GM10248 (cell line): Measurements from ENCODE around the gene PLCL2.

Experiments used
- CTCF ChIA-PET: fragments of 300-600 bp; sonication (Branson Sonifier 250); formaldehyde crosslinking; extraction: SDS; loops from one replicate; lab custom pipeline; 2021; ENCODE audit warnings: antibody characterized with exemption; lab: Yijun Ruan, JAX
- POLR2A ChIA-PET: fragments of 350-650 bp; sonication (Branson Sonifier 250); formaldehyde crosslinking; extraction: SDS; loops from one replicate; lab custom pipeline; 2020; ENCODE audit warnings: antibody characterized with exemption; lab: Yijun Ruan, JAX
- DNase-seq: peaks from one replicate; pipeline ENCODE4 v3.0.0; 2012; ENCODE audit errors: extremely low spot score
- CTCF ChIP-seq: IDR thresholded peaks from 2 replicates; pipeline ENCODE4 v1.5.1; 2012; ENCODE audit warnings: mild to moderate bottlenecking, low read depth; ENCODE audit errors: extremely low read depth, missing control alignments, control extremely low read depth

PLCL2 gene

GRCh38 chr3:17130956-17131355 is 246.2 kb downstream of the PLCL2 start:
- TF ChIP-seq CTCF = no peak
- ChIA-PET CTCF (interaction anchor here (1.4 to 1.7 kb wide), 2 partner anchors 8 to 14 kb away, joined by 3 to 4 read pairs; no protein-coding TSS in a partner anchor), POLR2A (no interaction called here)
- DNase-seq = no peak

DNA sequence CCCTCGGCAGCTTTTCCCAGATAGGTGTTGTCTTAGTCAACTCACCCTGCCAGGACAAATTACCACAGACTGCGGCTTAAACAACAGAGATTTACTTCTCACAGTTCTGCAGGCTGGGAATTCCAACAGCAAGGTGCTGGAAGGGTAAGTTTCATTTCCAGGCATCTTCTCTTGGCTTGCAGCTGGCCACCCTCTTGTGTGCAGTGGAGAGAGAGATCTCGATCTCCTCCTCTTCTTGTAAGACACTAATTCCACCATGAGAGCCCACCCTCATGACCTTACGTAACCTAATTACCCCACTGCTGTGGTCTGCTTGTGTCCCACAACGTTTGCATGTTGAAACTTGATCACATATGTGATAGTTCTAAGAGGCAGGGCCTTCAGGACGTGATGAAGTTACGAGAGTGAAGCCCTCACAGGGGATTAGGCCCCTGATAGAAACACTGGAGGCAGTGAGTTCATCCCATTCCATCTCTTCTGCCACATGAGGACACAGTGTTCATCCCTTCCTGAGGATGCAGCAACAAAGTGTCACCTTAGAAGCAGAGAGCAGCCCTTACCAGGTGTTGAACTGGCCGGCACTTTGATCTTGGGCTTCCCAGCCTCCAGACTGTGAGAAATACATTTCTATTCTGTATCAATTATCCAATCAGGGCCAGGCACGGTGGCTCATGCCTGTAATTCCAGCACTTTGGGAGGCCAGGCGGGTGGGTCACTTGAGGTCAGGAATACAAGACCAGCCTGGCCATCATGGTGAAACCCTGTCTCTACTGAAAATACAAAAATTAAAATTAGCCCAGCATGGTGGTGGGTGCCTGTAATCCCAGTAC is 247.7 kb downstream of the PLCL2 start:
- TF ChIP-seq CTCF = no peak
- DNase-seq = no peak
- POLR2A ChIA-PET = interaction anchor here (1.0 kb wide), 1 partner anchor 64 kb away, joined by 3 read pairs; no protein-coding TSS in a partner anchor
- CTCF ChIA-PET = interaction anchor here (1.0 to 1.7 kb wide), 5 partner anchors 7 to 526 kb away, joined by 3 to 5 read pairs (median 4); no protein-coding TSS in a partner anchor

DNA sequence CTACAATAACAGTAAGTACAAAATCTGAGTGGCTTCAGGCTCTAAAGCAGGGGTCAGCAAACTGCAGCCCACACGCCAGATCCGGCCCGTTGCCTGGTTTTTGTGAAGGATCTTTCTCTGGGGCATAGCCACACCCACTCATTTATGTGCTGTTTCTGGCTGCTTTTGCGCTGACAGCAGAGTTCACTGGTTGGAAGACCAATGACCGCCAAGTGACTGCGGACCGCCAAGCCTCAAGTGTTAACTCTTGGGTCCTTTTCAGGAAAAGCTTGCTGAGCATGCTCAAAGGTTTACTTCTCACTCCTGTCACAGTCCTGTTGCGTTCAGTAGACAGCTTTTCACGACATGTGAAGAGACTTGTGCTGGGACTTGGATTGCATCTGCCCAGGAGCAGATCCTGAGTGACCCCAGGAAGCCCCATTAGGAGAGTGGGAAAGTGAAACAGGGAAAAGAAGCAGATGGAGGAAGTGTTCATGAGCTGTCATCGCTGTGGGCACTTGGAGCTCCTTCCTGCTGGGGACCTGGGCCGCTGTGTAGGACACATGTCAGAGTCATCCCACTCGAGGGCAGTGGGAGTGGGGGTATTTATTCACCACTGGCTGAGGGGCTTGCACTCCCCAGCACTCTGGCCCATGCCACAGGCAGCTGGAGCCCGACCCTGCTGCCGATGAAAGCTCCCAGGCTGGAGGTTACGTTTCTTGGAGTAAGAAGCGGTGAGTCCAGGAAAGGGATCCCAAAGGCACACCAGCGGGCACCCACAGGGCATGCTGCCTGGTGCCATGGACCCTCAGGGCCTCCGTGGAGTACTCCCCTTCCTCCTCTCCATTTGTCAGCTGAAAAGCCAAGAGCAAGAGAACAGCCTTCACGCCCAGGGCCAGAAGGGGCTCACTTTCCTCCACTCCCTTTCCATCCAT is 249.1 kb downstream of the PLCL2 start:
- CTCF ChIA-PET = interaction anchor here (1.0 to 1.3 kb wide), 5 partner anchors 9 to 528 kb away, joined by 3 to 5 read pairs (median 4); no protein-coding TSS in a partner anchor
- POLR2A ChIA-PET = interaction anchor here (0.7 to 1.0 kb wide), 2 partner anchors 62 to 250 kb away, joined by 3 to 7 read pairs; no protein-coding TSS in a partner anchor

DNA sequence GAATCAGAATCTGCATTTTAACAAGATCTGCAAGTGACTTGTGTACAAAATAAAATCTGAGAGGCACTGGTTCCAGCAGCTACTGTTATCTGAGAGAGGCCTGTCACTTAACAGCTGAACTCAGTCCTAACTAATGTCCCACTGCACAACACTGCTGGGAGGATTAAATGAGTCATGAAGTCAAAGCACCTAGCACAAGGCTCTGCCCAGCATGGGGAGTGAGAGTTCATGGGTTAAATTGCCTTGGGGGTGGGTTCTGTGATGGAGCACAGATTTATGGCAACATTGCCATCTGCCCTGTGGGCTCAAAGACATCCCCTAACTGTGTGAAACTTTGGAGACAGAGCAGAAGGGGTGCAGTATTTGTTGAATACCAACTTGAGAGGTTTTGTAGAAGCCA is 250.9 kb downstream of the PLCL2 start:
- TF ChIP-seq CTCF = no peak
- ChIA-PET CTCF (interaction anchor here (1.2 kb wide), 1 partner anchor 16 kb away, joined by 3 read pairs; no protein-coding TSS in a partner anchor), POLR2A (no interaction called here)
- DNase-seq = no peak

More for the DNA sequence above, 249.1 kb downstream of the PLCL2 start:
- no peak for DNase-seq
- no peak for TF ChIP-seq CTCF

DNA sequence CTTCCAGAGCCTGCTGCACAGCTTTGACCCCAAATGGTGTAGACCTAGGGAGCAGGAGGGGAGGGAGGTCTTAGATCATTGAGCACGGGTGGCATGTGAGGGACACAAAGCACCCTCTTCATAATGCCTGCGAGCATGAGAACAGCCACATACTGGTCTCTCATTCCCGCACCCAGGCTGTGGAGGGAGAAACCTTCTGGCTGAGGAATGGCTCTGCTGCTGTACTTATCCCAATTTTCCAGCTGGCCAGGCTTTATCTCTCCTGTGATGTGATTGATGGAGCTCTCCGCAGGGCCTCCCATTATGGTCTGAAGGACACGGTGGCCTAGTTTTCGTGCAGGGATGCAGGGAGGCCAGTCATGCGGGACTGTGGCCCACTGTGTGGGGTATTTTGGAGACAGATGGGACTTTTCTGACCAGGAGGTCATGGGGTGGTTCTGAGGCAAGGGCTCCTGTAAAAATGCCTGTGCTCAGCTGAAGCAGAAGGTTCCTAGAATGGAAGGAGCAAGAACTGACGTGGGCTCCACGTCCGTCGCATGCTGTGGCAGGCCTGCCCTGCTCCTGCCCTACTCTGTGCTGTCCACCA is 251.5 kb downstream of the PLCL2 start:
- ChIA-PET POLR2A (no interaction called here), CTCF (interaction anchor here (1.2 kb wide), 1 partner anchor 15 kb away, joined by 3 read pairs; no protein-coding TSS in a partner anchor)
- no peak for DNase-seq
- TF ChIP-seq CTCF = no peak
